ENCODE measurements around the gene BUD23. TPM values are rescaled to one million over a fixed set of nuclear protein-coding genes. Genes with fewer than 3 reads are reported as not detected.

Gene BUD23
- total and polyA plus RNA-seq, 9 of the 15 experiments (the other 6 are each of a cell fraction or from before 2014, with no cell fraction given), result 79.5 to 270 (median 150) TPM

DNA sequence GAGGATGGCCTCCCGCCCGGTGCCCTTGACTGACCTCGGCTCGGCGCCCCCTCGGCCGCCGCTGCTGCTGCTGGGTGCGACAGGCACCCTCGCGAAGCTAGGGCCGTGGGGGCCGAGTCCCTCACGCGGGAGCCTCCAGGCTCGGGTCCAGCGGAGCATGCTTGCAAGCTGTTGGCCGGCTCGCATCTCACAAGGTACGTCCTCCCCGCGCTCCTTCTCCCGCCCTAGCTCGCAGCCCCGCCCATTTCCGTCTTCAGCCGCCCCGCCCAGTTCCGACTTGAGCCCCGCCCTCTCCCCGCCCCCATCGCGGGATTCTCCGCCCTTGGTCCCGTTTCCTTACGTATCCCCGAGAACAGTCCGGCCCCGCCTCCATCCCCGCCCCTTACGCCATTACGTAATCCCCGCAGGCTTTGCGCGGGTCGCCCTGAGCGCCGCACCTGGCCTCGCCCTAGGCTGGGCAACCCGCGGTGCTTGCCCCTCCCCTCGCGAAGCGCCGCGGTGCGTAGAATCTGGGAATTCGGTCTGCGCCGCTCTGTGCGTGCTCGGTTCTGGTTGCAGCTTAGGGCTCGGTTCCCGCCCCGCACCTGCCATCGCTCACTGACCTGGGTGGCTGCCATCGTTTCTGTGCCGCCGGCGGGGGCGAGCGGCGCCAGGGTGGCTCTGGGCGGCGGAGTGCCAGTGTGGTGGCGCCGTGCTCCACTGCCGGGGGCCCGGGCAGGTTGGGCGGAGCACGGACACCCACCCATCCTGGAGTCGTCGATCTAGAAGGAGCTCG lies 55.4 kb downstream of the BUD23 start, which contains the start of gene ABHD11 (continued):
- TF ChIP-seq FOXP1 (CRISPR knock-in tag; IDR thresholded peaks at IDR 0.05), result no peak
- TF ChIP-seq PCBP2 (IDR thresholded peaks at IDR 0.05; ENCODE audit: low read depth, low read length, poor library complexity, severe bottlenecking), result no peak
- TF ChIP-seq, protein P1, sequence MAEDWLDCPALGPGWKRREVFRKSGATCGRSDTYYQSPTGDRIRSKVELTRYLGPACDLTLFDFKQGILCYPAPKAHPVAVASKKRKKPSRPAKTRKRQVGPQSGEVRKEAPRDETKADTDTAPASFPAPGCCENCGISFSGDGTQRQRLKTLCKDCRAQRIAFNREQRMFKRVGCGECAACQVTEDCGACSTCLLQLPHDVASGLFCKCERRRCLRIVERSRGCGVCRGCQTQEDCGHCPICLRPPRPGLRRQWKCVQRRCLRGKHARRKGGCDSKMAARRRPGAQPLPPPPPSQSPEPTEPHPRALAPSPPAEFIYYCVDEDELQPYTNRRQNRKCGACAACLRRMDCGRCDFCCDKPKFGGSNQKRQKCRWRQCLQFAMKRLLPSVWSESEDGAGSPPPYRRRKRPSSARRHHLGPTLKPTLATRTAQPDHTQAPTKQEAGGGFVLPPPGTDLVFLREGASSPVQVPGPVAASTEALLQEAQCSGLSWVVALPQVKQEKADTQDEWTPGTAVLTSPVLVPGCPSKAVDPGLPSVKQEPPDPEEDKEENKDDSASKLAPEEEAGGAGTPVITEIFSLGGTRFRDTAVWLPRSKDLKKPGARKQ (CRISPR knock-in tag; IDR thresholded peaks at IDR 0.05), result no peak
- no peak for TF ChIP-seq SRSF9 (IDR thresholded peaks at IDR 0.05; ENCODE audit: borderline replicate concordance, low read depth, low read length)
- 0 out of 2 replicates have a peak, but pooled peaks have one; percentile 68 for TF ChIP-seq OTX1 (CRISPR knock-in tag; IDR thresholded peaks at IDR 0.05)
- TF ChIP-seq BCOR (IDR thresholded peaks at IDR 0.05), result no peak
- TF ChIP-seq HNRNPLL (IDR thresholded peaks at IDR 0.05; ENCODE audit: low read depth, low read length, poor library complexity, severe bottlenecking), result peak; percentile 97
- peak; percentile 97 for TF ChIP-seq CXXC5 (CRISPR knock-in tag; IDR thresholded peaks at IDR 0.05)
- TF ChIP-seq ZNF436 (CRISPR knock-in tag; IDR thresholded peaks at IDR 0.05), result no peak
- TF ChIP-seq LARP7 (IDR thresholded peaks at IDR 0.05), result no peak; the same call in 1 of the 2 replicates
- TF ChIP-seq, protein P2, sequence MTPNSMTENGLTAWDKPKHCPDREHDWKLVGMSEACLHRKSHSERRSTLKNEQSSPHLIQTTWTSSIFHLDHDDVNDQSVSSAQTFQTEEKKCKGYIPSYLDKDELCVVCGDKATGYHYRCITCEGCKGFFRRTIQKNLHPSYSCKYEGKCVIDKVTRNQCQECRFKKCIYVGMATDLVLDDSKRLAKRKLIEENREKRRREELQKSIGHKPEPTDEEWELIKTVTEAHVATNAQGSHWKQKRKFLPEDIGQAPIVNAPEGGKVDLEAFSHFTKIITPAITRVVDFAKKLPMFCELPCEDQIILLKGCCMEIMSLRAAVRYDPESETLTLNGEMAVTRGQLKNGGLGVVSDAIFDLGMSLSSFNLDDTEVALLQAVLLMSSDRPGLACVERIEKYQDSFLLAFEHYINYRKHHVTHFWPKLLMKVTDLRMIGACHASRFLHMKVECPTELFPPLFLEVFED (CRISPR knock-in tag; conservative IDR thresholded peaks at IDR 0.05), result no peak
- TF ChIP-seq, protein P3, sequence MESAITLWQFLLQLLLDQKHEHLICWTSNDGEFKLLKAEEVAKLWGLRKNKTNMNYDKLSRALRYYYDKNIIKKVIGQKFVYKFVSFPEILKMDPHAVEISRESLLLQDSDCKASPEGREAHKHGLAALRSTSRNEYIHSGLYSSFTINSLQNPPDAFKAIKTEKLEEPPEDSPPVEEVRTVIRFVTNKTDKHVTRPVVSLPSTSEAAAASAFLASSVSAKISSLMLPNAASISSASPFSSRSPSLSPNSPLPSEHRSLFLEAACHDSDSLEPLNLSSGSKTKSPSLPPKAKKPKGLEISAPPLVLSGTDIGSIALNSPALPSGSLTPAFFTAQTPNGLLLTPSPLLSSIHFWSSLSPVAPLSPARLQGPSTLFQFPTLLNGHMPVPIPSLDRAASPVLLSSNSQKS (CRISPR knock-in tag; IDR thresholded peaks at IDR 0.05), result no peak
- TF ChIP-seq BCL6 (CRISPR knock-in tag; IDR thresholded peaks at IDR 0.05), result no peak
- no peak for TF ChIP-seq ZNF785 (CRISPR knock-in tag; IDR thresholded peaks at IDR 0.05)
- no peak for TF ChIP-seq BACH1 (tag; IDR thresholded peaks at IDR 0.05)
- peak in 1 of 2 experiments; percentile 59; a peak in 2 of 4 replicates for TF ChIP-seq NONO (IDR thresholded peaks at IDR 0.05; ENCODE audit: low read depth in 2 of 2, low read length in 1 of 2)
- TF ChIP-seq NFIX (CRISPR knock-in tag; IDR thresholded peaks at IDR 0.05; ENCODE audit: low read depth), result no peak
- no peak for TF ChIP-seq DIDO1 (tag; IDR thresholded peaks at IDR 0.05; ENCODE audit: low read depth)
- TF ChIP-seq ILF3 (IDR thresholded peaks at IDR 0.05; ENCODE audit: borderline replicate concordance), result no peak
- TF ChIP-seq, protein P4, sequence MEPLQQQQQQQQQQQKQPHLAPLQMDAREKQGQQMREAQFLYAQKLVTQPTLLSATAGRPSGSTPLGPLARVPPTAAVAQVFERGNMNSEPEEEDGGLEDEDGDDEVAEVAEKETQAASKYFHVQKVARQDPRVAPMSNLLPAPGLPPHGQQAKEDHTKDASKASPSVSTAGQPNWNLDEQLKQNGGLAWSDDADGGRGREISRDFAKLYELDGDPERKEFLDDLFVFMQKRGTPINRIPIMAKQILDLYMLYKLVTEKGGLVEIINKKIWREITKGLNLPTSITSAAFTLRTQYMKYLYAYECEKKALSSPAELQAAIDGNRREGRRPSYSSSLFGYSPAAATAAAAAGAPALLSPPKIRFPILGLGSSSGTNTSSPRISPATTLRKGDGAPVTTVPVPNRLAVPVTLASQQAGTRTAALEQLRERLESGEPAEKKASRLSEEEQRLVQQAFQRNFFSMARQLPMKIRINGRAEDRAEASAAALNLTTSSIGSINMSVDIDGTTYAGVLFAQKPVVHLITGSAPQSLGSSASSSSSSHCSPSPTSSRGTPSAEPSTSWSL (CRISPR knock-in tag; IDR thresholded peaks at IDR 0.05; ENCODE audit: borderline replicate concordance), result 0 out of 2 replicates have a peak, but pooled peaks have one; percentile 76
- TF ChIP-seq L3MBTL2 (IDR thresholded peaks at IDR 0.05), result peak; percentile 88
- TF ChIP-seq NBN (IDR thresholded peaks at IDR 0.05; ENCODE audit: low read depth), result no peak
- TF ChIP-seq XRCC4 (IDR thresholded peaks at IDR 0.05; ENCODE audit: extremely low read depth, insufficient read depth, insufficient read length), result no peak
- no peak for TF ChIP-seq FUS (optimal IDR thresholded peaks at IDR 0.05; ENCODE audit: low read depth, low read length)
- peak; percentile 68 for TF ChIP-seq PHF20 (IDR thresholded peaks at IDR 0.05; ENCODE audit: partially characterized antibody)
